ENCODE measurements around the gene DCLK1. TPM values are rescaled to one million over a fixed set of nuclear protein-coding genes. Genes with fewer than 3 reads are reported as not detected.

DCLK1 gene
- total and polyA plus RNA-seq, 7 donors: 0.98 to 15.1 (median 3.9) TPM

DNA sequence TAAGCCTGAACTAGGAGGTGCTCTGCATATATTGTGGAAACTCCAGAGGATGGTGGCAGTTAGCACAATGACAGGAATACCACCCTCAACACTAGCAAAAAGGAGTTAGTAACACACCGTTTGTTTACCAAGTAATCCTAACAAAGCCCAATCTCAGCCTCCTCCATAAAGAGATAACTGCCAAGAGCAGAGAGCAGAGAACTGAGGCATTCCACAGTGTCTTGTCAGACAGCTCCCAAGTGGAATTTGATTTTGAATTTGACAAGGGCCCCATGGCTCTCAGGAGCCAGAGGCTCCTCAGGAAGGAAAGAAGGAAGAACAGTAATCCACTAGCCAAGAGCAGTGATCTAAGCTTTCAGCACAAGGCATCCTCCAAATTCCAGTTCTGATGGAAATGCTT is 298.6 kb downstream of the DCLK1 start:
- Histone ChIP-seq H3K4me3 (no peak overlapping the region), H3K4me1 (no peaks in the 10 kb centered on the region), H3K36me3 (ENCODE audit: insufficient read depth in 1 of 2, low read depth in 1 of 2) (no peaks in the 10 kb centered on the region), H3K27me3 (ENCODE audit: insufficient read depth in 3 of 3, low read length in 2 of 3) (no peaks in the 10 kb centered on the region), H3K27ac (no peak overlapping the region), H3K9me3 (no peaks in the 10 kb centered on the region)
- 88 to 95% (median 94%) methylated on average over 1 of the region's 1 CpG for WGBS, 3 donors
- ATAC-seq (no peak), DNase-seq (no peak)
- TF ChIP-seq, protein P1, sequence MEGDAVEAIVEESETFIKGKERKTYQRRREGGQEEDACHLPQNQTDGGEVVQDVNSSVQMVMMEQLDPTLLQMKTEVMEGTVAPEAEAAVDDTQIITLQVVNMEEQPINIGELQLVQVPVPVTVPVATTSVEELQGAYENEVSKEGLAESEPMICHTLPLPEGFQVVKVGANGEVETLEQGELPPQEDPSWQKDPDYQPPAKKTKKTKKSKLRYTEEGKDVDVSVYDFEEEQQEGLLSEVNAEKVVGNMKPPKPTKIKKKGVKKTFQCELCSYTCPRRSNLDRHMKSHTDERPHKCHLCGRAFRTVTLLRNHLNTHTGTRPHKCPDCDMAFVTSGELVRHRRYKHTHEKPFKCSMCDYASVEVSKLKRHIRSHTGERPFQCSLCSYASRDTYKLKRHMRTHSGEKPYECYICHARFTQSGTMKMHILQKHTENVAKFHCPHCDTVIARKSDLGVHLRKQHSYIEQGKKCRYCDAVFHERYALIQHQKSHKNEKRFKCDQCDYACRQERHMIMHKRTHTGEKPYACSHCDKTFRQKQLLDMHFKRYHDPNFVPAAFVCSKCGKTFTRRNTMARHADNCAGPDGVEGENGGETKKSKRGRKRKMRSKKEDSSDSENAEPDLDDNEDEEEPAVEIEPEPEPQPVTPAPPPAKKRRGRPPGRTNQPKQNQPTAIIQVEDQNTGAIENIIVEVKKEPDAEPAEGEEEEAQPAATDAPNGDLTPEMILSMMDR (IDR thresholded peaks at IDR 0.05): no peak
- intact Hi-C loops (cut with DNase I): no loop called here

DNA sequence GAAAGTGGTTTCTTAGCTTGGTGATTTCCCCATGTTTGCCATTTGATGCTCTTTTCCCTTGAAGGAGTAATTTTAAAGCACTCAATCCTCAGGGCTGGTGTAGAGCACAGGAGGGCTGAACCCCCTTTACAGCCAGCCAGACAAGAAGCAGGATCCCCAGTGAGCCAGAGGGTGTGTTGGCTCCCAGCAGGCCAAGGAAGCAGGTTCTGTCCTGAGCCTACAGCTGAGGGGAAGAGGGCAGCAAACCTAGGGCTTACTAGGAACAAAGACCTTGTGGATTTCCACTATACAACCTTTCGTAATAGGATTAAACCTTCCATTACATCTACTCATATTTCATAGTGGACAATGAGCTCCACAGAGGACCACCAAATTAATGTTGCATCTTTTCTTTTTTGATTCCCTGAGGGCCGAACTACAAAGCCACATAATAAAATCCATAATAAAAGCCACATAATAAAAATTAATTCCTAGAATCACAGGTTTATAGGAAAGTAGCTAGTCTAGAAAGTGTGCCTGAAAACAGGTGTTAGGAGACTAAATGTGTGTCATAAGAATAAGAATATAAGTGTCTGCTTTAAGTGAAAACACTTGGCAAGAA is 300.2 kb downstream of the DCLK1 start:
- TF ChIP-seq, protein P1 (IDR thresholded peaks at IDR 0.05): no peak

DNA sequence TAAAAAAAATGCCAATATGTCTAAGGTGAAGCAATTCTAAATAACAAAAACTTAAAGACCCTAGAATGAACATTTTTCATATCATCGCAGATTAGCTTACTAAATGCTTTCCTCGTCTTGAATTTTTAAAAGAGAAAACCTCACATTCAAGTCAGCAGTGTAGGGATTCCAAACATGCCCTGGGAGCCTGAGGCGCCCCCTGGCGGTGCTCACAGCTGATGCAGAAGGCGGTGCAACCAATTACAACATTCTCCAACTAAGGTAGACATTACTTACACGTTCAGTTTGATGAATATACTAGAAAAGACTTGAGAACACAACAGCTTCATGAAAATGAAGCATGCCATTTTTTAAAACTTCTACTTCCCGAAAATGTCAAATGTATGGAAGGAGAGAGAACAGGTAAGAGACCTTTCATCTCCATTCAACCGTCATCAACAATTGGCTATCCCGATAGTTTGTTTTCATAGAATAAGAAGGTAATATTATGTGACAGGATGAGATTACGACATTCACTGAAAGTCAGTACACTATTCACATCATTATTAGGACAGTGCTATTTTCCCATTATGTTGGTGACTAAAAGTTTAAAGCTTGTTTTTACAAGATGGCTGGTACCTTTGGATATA is 304.4 kb downstream of the DCLK1 start:
- no peaks in the 10 kb centered on the region for H3K36me3 ChIP-seq (ENCODE audit: insufficient read depth in 1 of 2, low read depth in 1 of 2)
- WGBS, 3 donors: 74 to 75% (median 74%) methylated on average over 10 of the region's 10 CpGs
- TF ChIP-seq, protein P1 (IDR thresholded peaks at IDR 0.05): no peak
- no peak overlapping the region for H3K27ac ChIP-seq
- intact Hi-C loops (cut with DNase I): no loop called here
- no peaks in the 10 kb centered on the region for H3K27me3 ChIP-seq (ENCODE audit: insufficient read depth in 3 of 3, low read length in 2 of 3)
- no peaks in the 10 kb centered on the region for H3K9me3 ChIP-seq
- H3K4me1 ChIP-seq: no peaks in the 10 kb centered on the region
- no peak for DNase-seq
- no peak overlapping the region for H3K4me3 ChIP-seq
- no peak for ATAC-seq

More for the DNA sequence above, 300.2 kb downstream of the DCLK1 start:
- ATAC-seq: no peak
- no peaks in the 10 kb centered on the region for H3K27me3 ChIP-seq (ENCODE audit: insufficient read depth in 3 of 3, low read length in 2 of 3)
- H3K4me3 ChIP-seq: no peak overlapping the region
- H3K4me1 ChIP-seq: no peaks in the 10 kb centered on the region
- H3K9me3 ChIP-seq: no peaks in the 10 kb centered on the region
- 85 to 92% (median 90%) methylated on average over 2 of the region's 2 CpGs for WGBS, 3 donors
- no peak overlapping the region for H3K27ac ChIP-seq
- DNase-seq: no peak
- intact Hi-C loops (cut with DNase I): no loop called here
- H3K36me3 ChIP-seq (ENCODE audit: insufficient read depth in 1 of 2, low read depth in 1 of 2): no peaks in the 10 kb centered on the region

DNA sequence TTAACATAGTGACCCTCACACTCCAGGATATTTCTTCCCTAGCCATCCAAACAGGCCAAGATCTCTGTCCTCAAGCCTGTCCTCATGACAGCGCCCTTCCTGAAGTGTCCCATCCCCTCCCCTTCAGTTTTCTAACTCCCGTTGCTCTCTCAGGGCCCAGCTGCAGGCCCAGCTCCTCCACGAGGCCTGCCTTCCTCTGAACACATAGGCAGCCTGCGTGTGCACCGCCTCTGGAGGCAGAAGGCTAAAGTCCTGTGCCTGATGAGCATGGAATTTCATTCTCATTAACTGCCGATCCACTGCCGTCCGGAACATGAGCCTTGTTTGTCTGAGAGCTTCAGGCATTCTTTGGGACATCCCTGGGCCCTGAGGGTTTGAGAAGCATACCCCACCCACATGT is 306.4 kb downstream of the DCLK1 start:
- Histone ChIP-seq H3K4me3 (no peak overlapping the region), H3K4me1 (no peaks in the 10 kb centered on the region), H3K9me3 (no peaks in the 10 kb centered on the region), H3K27ac (no peak overlapping the region), H3K27me3 (ENCODE audit: insufficient read depth in 3 of 3, low read length in 2 of 3) (no peaks in the 10 kb centered on the region), H3K36me3 (ENCODE audit: insufficient read depth in 1 of 2, low read depth in 1 of 2) (no peaks in the 10 kb centered on the region)
- DNase-seq: no peak
- TF ChIP-seq, protein P1 (IDR thresholded peaks at IDR 0.05): no peak
- intact Hi-C loops (cut with DNase I): no loop called here
- 83 to 93% (median 91%) methylated on average over 8 of the region's 8 CpGs for WGBS, 3 donors
- ATAC-seq: no peak

DNA sequence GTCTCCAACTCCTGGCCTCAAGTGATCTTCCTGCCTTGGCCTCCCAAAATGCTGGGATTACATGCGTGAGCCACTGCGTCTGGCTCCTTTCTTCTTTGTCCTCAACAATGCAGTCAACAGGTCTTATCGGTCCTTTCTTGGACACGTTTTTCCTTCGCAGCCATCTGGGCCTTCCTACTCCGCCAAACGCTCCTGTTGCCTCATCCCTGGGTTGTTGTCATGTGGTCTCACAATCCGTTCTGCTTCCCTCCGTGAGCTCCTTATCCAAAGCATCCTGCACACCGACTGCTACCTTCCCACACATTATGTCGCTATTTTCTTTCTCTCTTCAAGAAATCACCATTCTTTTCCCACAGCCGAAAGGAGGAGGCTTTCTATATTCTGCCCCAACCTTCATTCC is 306.8 kb downstream of the DCLK1 start:
- ATAC-seq: no peak
- H3K36me3 ChIP-seq (ENCODE audit: insufficient read depth in 1 of 2, low read depth in 1 of 2): no peaks in the 10 kb centered on the region
- no peaks in the 10 kb centered on the region for H3K27me3 ChIP-seq (ENCODE audit: insufficient read depth in 3 of 3, low read length in 2 of 3)
- no peak overlapping the region for H3K27ac ChIP-seq
- 94% methylated on average over 12 of the region's 12 CpGs for WGBS, 3 donors
- TF ChIP-seq, protein P1 (IDR thresholded peaks at IDR 0.05): no peak
- no peak overlapping the region for H3K4me3 ChIP-seq
- no peaks in the 10 kb centered on the region for H3K4me1 ChIP-seq
- no peak for DNase-seq
- H3K9me3 ChIP-seq: no peaks in the 10 kb centered on the region
- intact Hi-C loops (cut with DNase I): no loop called here
